Measurements from ENCODE around the gene PRKCE. TPM values are rescaled to one million over a fixed set of nuclear protein-coding genes. Genes with fewer than 3 reads are reported as not detected.

Gene PRKCE
- total RNA-seq, 2 experiments from 2014 or later = 24.9 to 26.2 TPM

GRCh38 chr2:45794134-45794617 is 142.7 kb downstream of the PRKCE start:
- no peaks in the 10 kb centered on the region for H3K4me1 Mint-ChIP-seq (ENCODE audit: low read depth)
- H3K27me3 ChIP-seq (ENCODE audit: control insufficient read depth in 1 of 2, insufficient read depth in 2 of 2, low read length in 2 of 2) = no peaks in the 10 kb centered on the region
- DNase-seq (no peak), ATAC-seq (ENCODE audit: poor library complexity) (no peak)
- no peaks in the 10 kb centered on the region for H3K27me3 Mint-ChIP-seq
- no peaks in the 10 kb centered on the region for H3K36me3 Mint-ChIP-seq (ENCODE audit: low read depth)
- H3K27ac Mint-ChIP-seq = no peak overlapping the region
- intact Hi-C loops (cut with DNase I, micrococcal nuclease) = no loop called here
- no peaks in the 10 kb centered on the region for H3K9me3 ChIP-seq (ENCODE audit: control insufficient read depth in 1 of 2, insufficient read depth in 1 of 2, low read length in 2 of 2)
- POLR2A ChIA-PET = no interaction called here
- H3K36me3 ChIP-seq (ENCODE audit: insufficient read depth, low read length) = no peaks in the 10 kb centered on the region
- no peaks in the 10 kb centered on the region for H3K9me3 Mint-ChIP-seq
- no peak overlapping the region for H3K27ac ChIP-seq (ENCODE audit: low read depth in 1 of 2, low read length in 2 of 2)
- TF ChIP-seq CTCF (IDR thresholded peaks at IDR 0.05) = no peak
- H3K4me3 ChIP-seq (ENCODE audit: low read length) = no peak overlapping the region
- CTCF ChIA-PET = no interaction called here
- H3K4me1 ChIP-seq (ENCODE audit: insufficient read depth, low read length) = no peaks in the 10 kb centered on the region
- H3K4me3 Mint-ChIP-seq = no peak overlapping the region

DNA sequence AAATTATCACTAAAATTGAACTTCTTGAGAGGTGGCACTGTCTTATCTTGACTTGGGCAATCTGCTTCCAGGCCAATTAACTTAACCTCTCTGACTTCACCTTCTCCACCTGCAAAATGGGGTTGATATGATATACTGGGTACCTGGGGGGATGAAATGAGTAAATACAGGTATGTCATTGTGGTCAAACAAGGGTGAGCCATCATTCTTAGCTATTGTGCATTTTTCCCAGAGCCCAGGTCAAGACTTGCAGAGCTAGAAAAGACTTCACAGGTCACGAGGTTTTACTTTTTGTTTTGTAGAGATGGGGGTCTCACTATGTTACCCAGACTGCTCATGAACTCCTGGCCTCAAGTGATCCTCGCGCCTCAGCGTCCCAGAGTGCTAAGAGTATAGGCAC is 145.0 kb downstream of the PRKCE start:
- ChIA-PET CTCF (interaction anchor here (1.9 kb wide), 1 partner anchor 18 kb away, joined by 6 read pairs; no protein-coding TSS in a partner anchor), POLR2A (no interaction called here)
- TF ChIP-seq CTCF (IDR thresholded peaks at IDR 0.05) = no peak
- Histone ChIP-seq H3K36me3 (ENCODE audit: insufficient read depth, low read length) (no peaks in the 10 kb centered on the region), H3K4me3 (ENCODE audit: low read length) (no peak overlapping the region), H3K9me3 (ENCODE audit: control insufficient read depth in 1 of 2, insufficient read depth in 1 of 2, low read length in 2 of 2) (no peaks in the 10 kb centered on the region), H3K27me3 (ENCODE audit: control insufficient read depth in 1 of 2, insufficient read depth in 2 of 2, low read length in 2 of 2) (no peaks in the 10 kb centered on the region), H3K4me1 (ENCODE audit: insufficient read depth, low read length) (no peaks in the 10 kb centered on the region), H3K27ac (ENCODE audit: low read depth in 1 of 2, low read length in 2 of 2) (no peak overlapping the region)
- intact Hi-C loops (cut with DNase I, micrococcal nuclease) = no loop called here
- H3K4me1 Mint-ChIP-seq (ENCODE audit: low read depth) = no peaks in the 10 kb centered on the region
- ATAC-seq (ENCODE audit: poor library complexity) (no peak), DNase-seq (no peak)
- H3K4me3 Mint-ChIP-seq = no peak overlapping the region
- H3K27me3 Mint-ChIP-seq = no peaks in the 10 kb centered on the region
- H3K27ac Mint-ChIP-seq = no peak overlapping the region
- no peaks in the 10 kb centered on the region for H3K9me3 Mint-ChIP-seq
- H3K36me3 Mint-ChIP-seq (ENCODE audit: low read depth) = no peaks in the 10 kb centered on the region

- H3K36me3 ChIP-seq (ENCODE audit: insufficient read depth, low read length) = no peaks in the 10 kb centered on the region
- no peak overlapping the region for H3K4me3 ChIP-seq (ENCODE audit: low read length)
- no peak overlapping the region for H3K4me3 Mint-ChIP-seq
- ChIA-PET POLR2A (no interaction called here), CTCF (interaction anchor here (1.9 kb wide), 1 partner anchor 19 kb away, joined by 6 read pairs; no protein-coding TSS in a partner anchor)
- no peaks in the 10 kb centered on the region for H3K27me3 Mint-ChIP-seq
- no peaks in the 10 kb centered on the region for H3K27me3 ChIP-seq (ENCODE audit: control insufficient read depth in 1 of 2, insufficient read depth in 2 of 2, low read length in 2 of 2)
- H3K9me3 Mint-ChIP-seq = no peaks in the 10 kb centered on the region
- intact Hi-C loops (cut with DNase I, micrococcal nuclease) = no loop called here
- no peaks in the 10 kb centered on the region for H3K9me3 ChIP-seq (ENCODE audit: control insufficient read depth in 1 of 2, insufficient read depth in 1 of 2, low read length in 2 of 2)
- H3K4me1 ChIP-seq (ENCODE audit: insufficient read depth, low read length) = no peaks in the 10 kb centered on the region
- no peaks in the 10 kb centered on the region for H3K36me3 Mint-ChIP-seq (ENCODE audit: low read depth)
- ATAC-seq (ENCODE audit: poor library complexity) (no peak), DNase-seq (no peak)
- H3K27ac ChIP-seq (ENCODE audit: low read depth in 1 of 2, low read length in 2 of 2) = no peak overlapping the region
- no peak overlapping the region for H3K27ac Mint-ChIP-seq
- H3K4me1 Mint-ChIP-seq (ENCODE audit: low read depth) = no peaks in the 10 kb centered on the region
- no peak for TF ChIP-seq CTCF (IDR thresholded peaks at IDR 0.05)
Measured at GRCh38 chr2:45797451-45798230, 146.2 kb downstream of the PRKCE start.
